Upper lobe of right lung (tissue), 1 donor: ENCODE results near the gene DCP2. TPM values are rescaled to one million over a fixed set of nuclear protein-coding genes. Genes with fewer than 3 reads are reported as not detected.

Source experiments
- ATAC-seq: fragments of 200-7000 bp; cut with Tn5 transposase; one replicate; pipeline ENCODE4 v1.9.1; 2020; ENCODE audit warnings: mild to moderate bottlenecking, moderate library complexity
- DNase-seq: peaks from one replicate; pipeline ENCODE4 v3.0.0-alpha.2; 2020
- H3K27ac ChIP-seq: fragments of 200-600 bp; one replicate; pipeline ENCODE4 v1.8.0; 2022
- H3K27me3 ChIP-seq: fragments of 200-600 bp; one replicate; pipeline ENCODE4 v1.8.0; 2022; ENCODE audit warnings: mild to moderate bottlenecking
- H3K36me3 ChIP-seq: fragments of 200-600 bp; one replicate; pipeline ENCODE4 v1.8.0; 2022
- H3K4me1 ChIP-seq: fragments of 200-600 bp; one replicate; pipeline ENCODE4 v1.8.0; 2022
- H3K4me3 ChIP-seq: fragments of 200-600 bp; one replicate; pipeline ENCODE4 v1.8.0; 2022; ENCODE audit warnings: mild to moderate bottlenecking
- H3K9me3 ChIP-seq: fragments of 200-600 bp; one replicate; pipeline ENCODE4 v1.8.0; 2022
- intact Hi-C: fragments of 100-400 bp; cut with DNase I; formaldehyde crosslinking; loops from one replicate; pipeline ENCODE4 v1.11.0; 2022
- total RNA-seq: library from RNA; stranded (reverse); fragmentation: NEBNext Ultra II Directional; extraction: Animal tissue kit (Norgen Biotek cat#: 25700); gene quantifications from one replicate; pipeline ENCODE4 v1.2.1, GENCODE V29; 2021
- TF ChIP-seq, protein P1 (sequence below): fragments of 200-600 bp; IDR thresholded peaks from one replicate; pipeline ENCODE4 v1.8.0; 2022; ENCODE audit warnings: antibody characterized with exemption
- donor health status: DM: no; HTN: yes; CAD: no; lungs with severe emphysema.

The DCP2 gene
- total RNA-seq, 1 donor from 2014 or later: 51.1 TPM

DNA sequence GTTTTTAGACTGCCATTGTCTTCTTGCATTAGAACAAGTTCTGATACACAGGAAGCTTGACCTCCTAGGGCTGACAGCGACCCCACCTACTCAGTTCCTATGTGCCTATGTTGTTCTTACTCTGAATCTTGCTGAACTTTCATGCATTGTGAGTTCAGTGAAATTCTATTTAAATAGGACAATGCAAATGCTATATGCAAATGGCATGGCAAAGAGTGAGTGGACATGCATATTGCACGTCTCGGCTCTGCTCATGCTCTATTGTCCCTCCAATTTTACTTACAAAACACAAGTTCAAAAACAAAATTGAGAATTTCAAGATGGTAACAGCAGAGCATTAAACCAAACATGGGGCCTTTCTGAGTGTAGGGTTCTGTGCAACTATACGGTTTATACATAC is 5.3 kb upstream of the DCP2 start:
- DNase-seq (no peak), ATAC-seq (no peak)
- H3K36me3 ChIP-seq: no peaks in the 10 kb centered on the region
- intact Hi-C loops: no loop called here
- no peaks in the 10 kb centered on the region for H3K9me3 ChIP-seq
- H3K4me1 ChIP-seq: no peaks in the 10 kb centered on the region
- no peak overlapping the region for H3K4me3 ChIP-seq
- H3K27me3 ChIP-seq: no peaks in the 10 kb centered on the region
- H3K27ac ChIP-seq: no peak overlapping the region
- TF ChIP-seq, protein P1, sequence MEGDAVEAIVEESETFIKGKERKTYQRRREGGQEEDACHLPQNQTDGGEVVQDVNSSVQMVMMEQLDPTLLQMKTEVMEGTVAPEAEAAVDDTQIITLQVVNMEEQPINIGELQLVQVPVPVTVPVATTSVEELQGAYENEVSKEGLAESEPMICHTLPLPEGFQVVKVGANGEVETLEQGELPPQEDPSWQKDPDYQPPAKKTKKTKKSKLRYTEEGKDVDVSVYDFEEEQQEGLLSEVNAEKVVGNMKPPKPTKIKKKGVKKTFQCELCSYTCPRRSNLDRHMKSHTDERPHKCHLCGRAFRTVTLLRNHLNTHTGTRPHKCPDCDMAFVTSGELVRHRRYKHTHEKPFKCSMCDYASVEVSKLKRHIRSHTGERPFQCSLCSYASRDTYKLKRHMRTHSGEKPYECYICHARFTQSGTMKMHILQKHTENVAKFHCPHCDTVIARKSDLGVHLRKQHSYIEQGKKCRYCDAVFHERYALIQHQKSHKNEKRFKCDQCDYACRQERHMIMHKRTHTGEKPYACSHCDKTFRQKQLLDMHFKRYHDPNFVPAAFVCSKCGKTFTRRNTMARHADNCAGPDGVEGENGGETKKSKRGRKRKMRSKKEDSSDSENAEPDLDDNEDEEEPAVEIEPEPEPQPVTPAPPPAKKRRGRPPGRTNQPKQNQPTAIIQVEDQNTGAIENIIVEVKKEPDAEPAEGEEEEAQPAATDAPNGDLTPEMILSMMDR: no peak

GRCh38 chr5:112973036-112973435 is 3.6 kb upstream of the DCP2 start:
- Histone ChIP-seq H3K9me3 (no peaks in the 10 kb centered on the region), H3K27ac (no peak overlapping the region), H3K4me1 (peaks cover 1% of the 10 kb centered on the region), H3K4me3 (no peak overlapping the region), H3K27me3 (no peaks in the 10 kb centered on the region), H3K36me3 (no peaks in the 10 kb centered on the region)
- ATAC-seq (no peak), DNase-seq (no peak)
- TF ChIP-seq, protein P1: no peak
- intact Hi-C loops: no loop called here

GRCh38 chr5:112973904-112974303 is 2.7 kb upstream of the DCP2 start:
- intact Hi-C loops: no loop called here

DNA sequence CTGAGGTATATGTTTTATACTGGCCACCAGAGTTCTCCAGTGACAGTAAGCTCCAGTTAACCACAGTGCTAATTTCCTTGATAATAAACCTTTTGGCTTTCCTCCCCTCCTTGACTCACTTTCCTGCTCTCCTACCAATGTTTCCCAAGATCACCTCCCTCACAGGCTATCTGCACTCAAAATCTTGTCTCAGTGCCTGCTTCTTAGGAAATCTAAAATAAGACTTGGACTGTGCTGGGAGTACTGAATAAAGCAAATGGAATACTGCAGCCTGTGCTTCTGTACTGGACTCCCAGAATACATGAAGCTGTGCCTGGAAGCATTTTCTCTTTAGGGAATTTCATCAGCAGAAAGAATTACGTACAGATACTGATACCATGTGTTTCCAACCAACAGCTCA is 1.7 kb upstream of the DCP2 start:
- H3K4me1 ChIP-seq: peaks cover 19% of the 10 kb centered on the region
- intact Hi-C loops: no loop called here

More at GRCh38 chr5:112973904-112974303, 2.7 kb upstream of the DCP2 start:
- DNase-seq (no peak), ATAC-seq (no peak)
- Histone ChIP-seq H3K27ac (no peak overlapping the region), H3K9me3 (no peaks in the 10 kb centered on the region), H3K36me3 (no peaks in the 10 kb centered on the region), H3K4me3 (no peak overlapping the region), H3K27me3 (no peaks in the 10 kb centered on the region), H3K4me1 (peaks cover 10% of the 10 kb centered on the region)
- TF ChIP-seq, protein P1: no peak

GRCh38 chr5:112975721-112976431 is 722 bp upstream of the DCP2 start:
- intact Hi-C loops: no loop called here
- Histone ChIP-seq H3K27me3 (no peaks in the 10 kb centered on the region), H3K36me3 (peaks cover under 1% of the 10 kb centered on the region), H3K9me3 (no peaks in the 10 kb centered on the region), H3K4me1 (peaks cover 19% of the 10 kb centered on the region), H3K27ac (peak overlapping the region; percentile 89), H3K4me3 (peak overlapping the region; percentile 79)
- DNase-seq: no peak
- ATAC-seq: peak; percentile 7
- TF ChIP-seq, protein P1: no peak

More for the DNA sequence above, 1.7 kb upstream of the DCP2 start:
- H3K36me3 ChIP-seq: no peaks in the 10 kb centered on the region
- TF ChIP-seq, protein P1: no peak
- H3K27me3 ChIP-seq: no peaks in the 10 kb centered on the region
- ATAC-seq (no peak), DNase-seq (no peak)
- H3K27ac ChIP-seq: no peak overlapping the region
- H3K9me3 ChIP-seq: no peaks in the 10 kb centered on the region
- no peak overlapping the region for H3K4me3 ChIP-seq
